HEK293 (cell line): ENCODE results near the gene MAP3K12.
A peak's percentile ranks its signal among the peaks of the same experiment; 100 is the strongest.

Experiments
- CTCF ChIA-PET: fragments of 350-600 bp; formaldehyde crosslinking; extraction: SDS; loops from one replicate; lab custom pipeline; 2021; ENCODE audit warnings: antibody characterized with exemption; lab: Yijun Ruan, JAX
- POLR2A ChIA-PET: fragments of 300-600 bp; formaldehyde crosslinking; extraction: SDS; loops from one replicate; lab custom pipeline; 2020; ENCODE audit warnings: antibody characterized with exemption, inconsistent platforms; lab: Yijun Ruan, JAX
- H3K27ac ChIP-seq: fragments of 200-500 bp; sonication (Bioruptor generic); 2 replicates; pipeline ENCODE4 v1.5.1; 2014; ENCODE audit warnings: low read depth, low read length, control low read depth, inconsistent platforms; ENCODE audit errors: extremely low read depth
- H3K36me3 ChIP-seq, 2 experiments: fragments of 200-500 bp in 1 of 2; sonication (Bioruptor generic) in 1 of 2; 1 replicate in 1 of 2; 2 replicates in 1 of 2; pipeline ENCODE4 v1.5.1; 2014 to 2017; ENCODE audit warnings: inconsistent platforms in 2 of 2, low read length in 2 of 2; ENCODE audit not compliant: control insufficient read depth in 2 of 2, insufficient read depth in 1 of 2
- H3K4me1 ChIP-seq: fragments of 200-500 bp; sonication (Bioruptor generic); 2 replicates; pipeline ENCODE4 v1.5.1; 2014; ENCODE audit warnings: mild to moderate bottlenecking, low read length, inconsistent platforms; ENCODE audit not compliant: control insufficient read depth, insufficient read depth
- H3K4me3 ChIP-seq: 2 replicates; pipeline ENCODE4 v1.5.1; 2011; ENCODE audit warnings: low read depth, mild to moderate bottlenecking, control low read depth, low read length, moderate library complexity
- H3K9me3 ChIP-seq: fragments of 200-500 bp; sonication (Bioruptor generic); 2 replicates; pipeline ENCODE4 v1.5.1; 2014; ENCODE audit warnings: low read depth, low read length, inconsistent platforms; ENCODE audit not compliant: control insufficient read depth, insufficient read depth
- GLIS1 ChIP-seq: fragments of 450-650 bp; formaldehyde crosslinking; IDR thresholded peaks from 2 replicates; pipeline ENCODE4 v1.5.1; 2016; ENCODE audit warnings: missing biosample characterization, missing genetic modification characterization
- MZF1 ChIP-seq: fragments of 450-650 bp; formaldehyde crosslinking; IDR thresholded peaks from 2 replicates; pipeline ENCODE4 v1.5.1; 2017; ENCODE audit warnings: missing biosample characterization, missing genetic modification characterization, borderline replicate concordance
- SCRT1 ChIP-seq: fragments of 450-650 bp; formaldehyde crosslinking; IDR thresholded peaks from 2 replicates; pipeline ENCODE4 v1.5.1; 2016; ENCODE audit warnings: missing biosample characterization, missing genetic modification characterization, borderline replicate concordance
- SCRT2 ChIP-seq: fragments of 450-650 bp; formaldehyde crosslinking; IDR thresholded peaks from 2 replicates; pipeline ENCODE4 v1.5.1; 2016; ENCODE audit warnings: missing biosample characterization, missing genetic modification characterization
- ZBTB48 ChIP-seq: fragments of 450-650 bp; formaldehyde crosslinking; IDR thresholded peaks from 2 replicates; pipeline ENCODE4 v1.5.1; 2016; ENCODE audit warnings: missing biosample characterization, missing genetic modification characterization
- ZEB2 ChIP-seq: fragments of 450-650 bp; formaldehyde crosslinking; IDR thresholded peaks from 2 replicates; pipeline ENCODE4 v1.5.1; 2016; ENCODE audit warnings: missing biosample characterization, missing genetic modification characterization
- ZNF138 ChIP-seq: fragments of 450-650 bp; formaldehyde crosslinking; IDR thresholded peaks from 2 replicates; pipeline ENCODE4 v1.5.1; 2016; ENCODE audit warnings: missing biosample characterization, missing genetic modification characterization, borderline replicate concordance
- ZNF16 ChIP-seq: fragments of 450-650 bp; formaldehyde crosslinking; IDR thresholded peaks from 2 replicates; pipeline ENCODE4 v1.5.1; 2016; ENCODE audit warnings: low read depth, missing biosample characterization, missing genetic modification characterization
- ZNF24 ChIP-seq: fragments of 450-650 bp; formaldehyde crosslinking; IDR thresholded peaks from 2 replicates; pipeline ENCODE4 v1.5.1; 2016; ENCODE audit warnings: missing biosample characterization, missing genetic modification characterization
- ZNF423 ChIP-seq: fragments of 450-650 bp; formaldehyde crosslinking; IDR thresholded peaks from 2 replicates; pipeline ENCODE4 v1.5.1; 2016; ENCODE audit warnings: missing biosample characterization, missing genetic modification characterization
- ZNF555 ChIP-seq: fragments of 450-650 bp; formaldehyde crosslinking; conservative IDR thresholded peaks from 2 replicates; pipeline ENCODE4 v1.5.1; 2017; ENCODE audit warnings: missing biosample characterization, mild to moderate bottlenecking, missing genetic modification characterization, inconsistent platforms
- ZNF585B ChIP-seq: fragments of 450-650 bp; formaldehyde crosslinking; IDR thresholded peaks from 2 replicates; pipeline ENCODE4 v1.5.1; 2016; ENCODE audit warnings: missing biosample characterization, missing genetic modification characterization
- ZNF626 ChIP-seq: fragments of 450-650 bp; sonication (Bioruptor Pico); formaldehyde crosslinking; IDR thresholded peaks from 2 replicates; pipeline ENCODE4 v1.5.1; 2018; ENCODE audit warnings: missing biosample characterization, missing genetic modification characterization, inconsistent platforms
- TF ChIP-seq, protein P1 (sequence below): fragments of 450-650 bp; formaldehyde crosslinking; IDR thresholded peaks from 2 replicates; pipeline ENCODE4; 2016; ENCODE audit warnings: missing biosample characterization, missing genetic modification characterization
- TF ChIP-seq, protein P2 (sequence below): fragments of 450-650 bp; formaldehyde crosslinking; IDR thresholded peaks from 2 replicates; pipeline ENCODE4 v1.5.1; 2017; ENCODE audit warnings: missing biosample characterization, missing genetic modification characterization
- TF ChIP-seq, protein P3 (sequence below): fragments of 450-650 bp; formaldehyde crosslinking; IDR thresholded peaks from 2 replicates; pipeline ENCODE4 v1.5.1; 2017; ENCODE audit warnings: missing biosample characterization, mild to moderate bottlenecking, missing genetic modification characterization, moderate library complexity
- TF ChIP-seq, protein P4 (sequence below): fragments of 450-650 bp; formaldehyde crosslinking; IDR thresholded peaks from 2 replicates; pipeline ENCODE4 v1.5.1; 2016; ENCODE audit warnings: missing biosample characterization, missing genetic modification characterization
- TF ChIP-seq, protein P5 (sequence below): fragments of 450-650 bp; formaldehyde crosslinking; IDR thresholded peaks from 2 replicates; pipeline ENCODE4 v1.5.1; 2016; ENCODE audit warnings: missing biosample characterization, missing genetic modification characterization
- TF ChIP-seq, protein P6 (sequence below): fragments of 450-650 bp; formaldehyde crosslinking; optimal IDR thresholded peaks from 2 replicates; pipeline ENCODE3; 2016; ENCODE audit warnings: missing biosample characterization, mild to moderate bottlenecking, missing genetic modification characterization

MAP3K12 gene

DNA sequence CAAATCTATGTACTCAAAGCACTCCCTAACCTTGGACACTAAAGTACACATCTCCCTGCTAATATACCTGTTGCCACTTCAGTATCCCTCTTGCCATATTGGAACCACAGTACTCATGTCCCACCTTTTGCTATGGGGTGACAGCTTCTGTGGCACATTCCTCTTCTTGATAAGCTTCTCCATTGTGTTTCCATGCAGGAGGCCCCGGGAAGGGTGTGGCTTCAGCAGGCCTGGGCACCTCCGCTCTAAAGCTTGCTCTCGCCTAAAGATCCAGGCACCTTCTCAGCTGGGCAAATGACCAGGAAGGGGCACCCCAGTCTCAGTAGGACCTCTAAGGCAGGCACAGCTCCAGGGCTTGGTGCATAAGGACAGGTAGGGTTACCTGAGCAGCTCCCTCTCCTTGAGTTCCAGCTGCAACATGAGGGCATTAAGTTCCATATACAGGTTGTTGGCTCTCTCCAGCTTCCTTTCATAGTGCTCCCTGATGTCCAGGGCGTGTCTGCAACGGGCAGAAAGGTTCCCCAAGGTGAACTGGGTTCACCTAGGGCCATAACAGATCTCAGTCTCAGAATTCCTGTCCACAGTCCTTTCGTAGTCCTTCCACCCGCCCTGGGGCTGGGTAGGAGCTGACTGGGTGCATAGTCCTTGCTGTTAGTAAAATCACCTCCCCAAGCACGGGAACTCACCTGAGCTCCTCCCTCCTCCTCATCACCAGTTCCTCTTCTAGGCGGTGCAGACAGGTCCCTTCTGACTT, 15.9 kb downstream of the MAP3K12 start:
- Histone ChIP-seq H3K4me1 (no peaks in the 10 kb centered on the region), H3K9me3 (no peaks in the 10 kb centered on the region), H3K27ac (peak overlapping the region; percentile 32; the same call in 1 of the 2 replicates), H3K36me3 (peaks cover 20 to 94% of the 10 kb centered on the region in 2 experiments), H3K4me3 (no peak overlapping the region)
- ChIA-PET CTCF (interaction anchor here (0.6 to 1.4 kb wide), 4 partner anchors 10 to 261 kb away, joined by 3 to 4 read pairs (median 3); partner anchors contain the start of gene TARBP2), POLR2A (interaction anchor here (0.7 to 3.9 kb wide), 9 partner anchors 9 to 162 kb away, joined by 3 to 39 read pairs (median 4); partner anchors contain the start of genes AAAS, MAP3K12, PRR13 and SP1)
- TF ChIP-seq, protein P1, sequence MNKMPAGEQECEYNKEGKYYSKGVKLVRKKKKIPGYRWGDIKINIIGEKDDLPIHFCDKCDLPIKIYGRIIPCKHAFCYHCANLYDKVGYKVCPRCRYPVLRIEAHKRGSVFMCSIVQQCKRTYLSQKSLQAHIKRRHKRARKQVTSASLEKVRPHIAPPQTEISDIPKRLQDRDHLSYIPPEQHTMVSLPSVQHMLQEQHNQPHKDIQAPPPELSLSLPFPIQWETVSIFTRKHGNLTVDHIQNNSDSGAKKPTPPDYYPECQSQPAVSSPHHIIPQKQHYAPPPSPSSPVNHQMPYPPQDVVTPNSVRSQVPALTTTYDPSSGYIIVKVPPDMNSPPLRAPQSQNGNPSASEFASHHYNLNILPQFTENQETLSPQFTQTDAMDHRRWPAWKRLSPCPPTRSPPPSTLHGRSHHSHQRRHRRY (tag by site-specific recombination) = no peak
- peak; percentile 92 for TF ChIP-seq SCRT2
- TF ChIP-seq ZNF16 (tag by site-specific recombination) = no peak
- no peak for TF ChIP-seq MZF1 (tag by site-specific recombination)
- peak; percentile 64; the same call in 1 of the 2 replicates for TF ChIP-seq SCRT1 (tag by site-specific recombination)
- 0 out of 2 replicates have a peak, but pooled peaks have one; percentile 28 for TF ChIP-seq ZEB2 (tag by site-specific recombination)
- TF ChIP-seq, protein P2, sequence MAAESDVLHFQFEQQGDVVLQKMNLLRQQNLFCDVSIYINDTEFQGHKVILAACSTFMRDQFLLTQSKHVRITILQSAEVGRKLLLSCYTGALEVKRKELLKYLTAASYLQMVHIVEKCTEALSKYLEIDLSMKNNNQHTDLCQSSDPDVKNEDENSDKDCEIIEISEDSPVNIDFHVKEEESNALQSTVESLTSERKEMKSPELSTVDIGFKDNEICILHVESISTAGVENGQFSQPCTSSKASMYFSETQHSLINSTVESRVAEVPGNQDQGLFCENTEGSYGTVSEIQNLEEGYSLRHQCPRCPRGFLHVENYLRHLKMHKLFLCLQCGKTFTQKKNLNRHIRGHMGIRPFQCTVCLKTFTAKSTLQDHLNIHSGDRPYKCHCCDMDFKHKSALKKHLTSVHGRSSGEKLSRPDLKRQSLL (tag by site-specific recombination) = no peak
- no peak for TF ChIP-seq ZNF585B (tag by site-specific recombination)
- no peak for TF ChIP-seq ZNF138
- TF ChIP-seq GLIS1 (tag by site-specific recombination) = 0 out of 2 replicates have a peak, but pooled peaks have one; percentile 11
- TF ChIP-seq ZNF24 = no peak

DNA sequence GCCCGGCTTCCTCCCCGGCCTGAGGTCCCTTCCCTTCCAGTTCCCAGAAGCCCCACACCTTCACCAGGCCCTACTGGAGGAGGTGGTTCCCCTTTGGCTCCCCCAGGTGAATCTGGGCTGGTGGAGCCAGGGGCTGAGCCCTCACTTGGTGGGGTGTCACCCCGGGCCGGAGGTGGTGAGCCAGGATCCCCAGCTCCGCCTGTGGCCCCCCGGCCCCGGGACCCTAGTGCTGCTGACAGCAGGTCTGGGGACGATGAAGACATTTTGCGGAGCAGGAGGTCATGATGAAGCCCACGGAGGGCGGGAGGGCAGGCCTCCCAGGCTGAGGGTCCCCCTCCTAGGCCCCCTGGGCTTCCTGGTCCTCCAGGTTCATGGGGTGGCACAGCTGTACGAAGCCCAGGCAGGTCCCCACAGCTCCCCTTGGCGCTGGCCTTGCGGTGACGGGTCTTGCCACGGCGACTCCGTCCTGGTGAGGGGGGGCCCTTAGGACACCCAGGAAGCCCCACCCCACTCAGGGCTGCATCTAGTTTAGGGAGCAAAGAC, 16.6 kb downstream of the MAP3K12 start:
- ChIA-PET CTCF (interaction anchor here (0.6 to 2.0 kb wide), 8 partner anchors 9 to 732 kb away, joined by 3 to 16 read pairs (median 4); no protein-coding TSS in a partner anchor), POLR2A (interaction anchor here (0.9 to 3.9 kb wide), 12 partner anchors 9 to 161 kb away, joined by 3 to 39 read pairs (median 6); partner anchors contain the start of genes AAAS, MAP3K12, PRR13 and SP1)
- Histone ChIP-seq H3K4me1 (no peaks in the 10 kb centered on the region), H3K27ac (no peak overlapping the region; the same call in 1 of the 2 replicates), H3K36me3 (peaks cover 27 to 97% of the 10 kb centered on the region in 2 experiments), H3K4me3 (no peak overlapping the region), H3K9me3 (no peaks in the 10 kb centered on the region)
- TF ChIP-seq ZNF555 (tag by site-specific recombination) = no peak
- TF ChIP-seq, protein P3, sequence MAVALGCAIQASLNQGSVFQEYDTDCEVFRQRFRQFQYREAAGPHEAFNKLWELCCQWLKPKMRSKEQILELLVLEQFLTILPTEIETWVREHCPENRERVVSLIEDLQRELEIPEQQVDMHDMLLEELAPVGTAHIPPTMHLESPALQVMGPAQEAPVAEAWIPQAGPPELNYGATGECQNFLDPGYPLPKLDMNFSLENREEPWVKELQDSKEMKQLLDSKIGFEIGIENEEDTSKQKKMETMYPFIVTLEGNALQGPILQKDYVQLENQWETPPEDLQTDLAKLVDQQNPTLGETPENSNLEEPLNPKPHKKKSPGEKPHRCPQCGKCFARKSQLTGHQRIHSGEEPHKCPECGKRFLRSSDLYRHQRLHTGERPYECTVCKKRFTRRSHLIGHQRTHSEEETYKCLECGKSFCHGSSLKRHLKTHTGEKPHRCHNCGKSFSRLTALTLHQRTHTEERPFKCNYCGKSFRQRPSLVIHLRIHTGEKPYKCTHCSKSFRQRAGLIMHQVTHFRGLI (tag by site-specific recombination) = no peak
- TF ChIP-seq SCRT1 (tag by site-specific recombination) = no peak
- no peak for TF ChIP-seq ZNF24
- TF ChIP-seq, protein P4, sequence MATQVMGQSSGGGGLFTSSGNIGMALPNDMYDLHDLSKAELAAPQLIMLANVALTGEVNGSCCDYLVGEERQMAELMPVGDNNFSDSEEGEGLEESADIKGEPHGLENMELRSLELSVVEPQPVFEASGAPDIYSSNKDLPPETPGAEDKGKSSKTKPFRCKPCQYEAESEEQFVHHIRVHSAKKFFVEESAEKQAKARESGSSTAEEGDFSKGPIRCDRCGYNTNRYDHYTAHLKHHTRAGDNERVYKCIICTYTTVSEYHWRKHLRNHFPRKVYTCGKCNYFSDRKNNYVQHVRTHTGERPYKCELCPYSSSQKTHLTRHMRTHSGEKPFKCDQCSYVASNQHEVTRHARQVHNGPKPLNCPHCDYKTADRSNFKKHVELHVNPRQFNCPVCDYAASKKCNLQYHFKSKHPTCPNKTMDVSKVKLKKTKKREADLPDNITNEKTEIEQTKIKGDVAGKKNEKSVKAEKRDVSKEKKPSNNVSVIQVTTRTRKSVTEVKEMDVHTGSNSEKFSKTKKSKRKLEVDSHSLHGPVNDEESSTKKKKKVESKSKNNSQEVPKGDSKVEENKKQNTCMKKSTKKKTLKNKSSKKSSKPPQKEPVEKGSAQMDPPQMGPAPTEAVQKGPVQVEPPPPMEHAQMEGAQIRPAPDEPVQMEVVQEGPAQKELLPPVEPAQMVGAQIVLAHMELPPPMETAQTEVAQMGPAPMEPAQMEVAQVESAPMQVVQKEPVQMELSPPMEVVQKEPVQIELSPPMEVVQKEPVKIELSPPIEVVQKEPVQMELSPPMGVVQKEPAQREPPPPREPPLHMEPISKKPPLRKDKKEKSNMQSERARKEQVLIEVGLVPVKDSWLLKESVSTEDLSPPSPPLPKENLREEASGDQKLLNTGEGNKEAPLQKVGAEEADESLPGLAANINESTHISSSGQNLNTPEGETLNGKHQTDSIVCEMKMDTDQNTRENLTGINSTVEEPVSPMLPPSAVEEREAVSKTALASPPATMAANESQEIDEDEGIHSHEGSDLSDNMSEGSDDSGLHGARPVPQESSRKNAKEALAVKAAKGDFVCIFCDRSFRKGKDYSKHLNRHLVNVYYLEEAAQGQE = no peak
- TF ChIP-seq, protein P5, sequence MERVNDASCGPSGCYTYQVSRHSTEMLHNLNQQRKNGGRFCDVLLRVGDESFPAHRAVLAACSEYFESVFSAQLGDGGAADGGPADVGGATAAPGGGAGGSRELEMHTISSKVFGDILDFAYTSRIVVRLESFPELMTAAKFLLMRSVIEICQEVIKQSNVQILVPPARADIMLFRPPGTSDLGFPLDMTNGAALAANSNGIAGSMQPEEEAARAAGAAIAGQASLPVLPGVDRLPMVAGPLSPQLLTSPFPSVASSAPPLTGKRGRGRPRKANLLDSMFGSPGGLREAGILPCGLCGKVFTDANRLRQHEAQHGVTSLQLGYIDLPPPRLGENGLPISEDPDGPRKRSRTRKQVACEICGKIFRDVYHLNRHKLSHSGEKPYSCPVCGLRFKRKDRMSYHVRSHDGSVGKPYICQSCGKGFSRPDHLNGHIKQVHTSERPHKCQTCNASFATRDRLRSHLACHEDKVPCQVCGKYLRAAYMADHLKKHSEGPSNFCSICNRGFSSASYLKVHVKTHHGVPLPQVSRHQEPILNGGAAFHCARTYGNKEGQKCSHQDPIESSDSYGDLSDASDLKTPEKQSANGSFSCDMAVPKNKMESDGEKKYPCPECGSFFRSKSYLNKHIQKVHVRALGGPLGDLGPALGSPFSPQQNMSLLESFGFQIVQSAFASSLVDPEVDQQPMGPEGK (tag by site-specific recombination) = 0 out of 2 replicates have a peak, but pooled peaks have one; percentile 40
- no peak for TF ChIP-seq ZBTB48 (tag by site-specific recombination)
- TF ChIP-seq ZNF626 (tag by site-specific recombination) = no peak
- no peak for TF ChIP-seq ZNF423 (tag by site-specific recombination)
- TF ChIP-seq, protein P6, sequence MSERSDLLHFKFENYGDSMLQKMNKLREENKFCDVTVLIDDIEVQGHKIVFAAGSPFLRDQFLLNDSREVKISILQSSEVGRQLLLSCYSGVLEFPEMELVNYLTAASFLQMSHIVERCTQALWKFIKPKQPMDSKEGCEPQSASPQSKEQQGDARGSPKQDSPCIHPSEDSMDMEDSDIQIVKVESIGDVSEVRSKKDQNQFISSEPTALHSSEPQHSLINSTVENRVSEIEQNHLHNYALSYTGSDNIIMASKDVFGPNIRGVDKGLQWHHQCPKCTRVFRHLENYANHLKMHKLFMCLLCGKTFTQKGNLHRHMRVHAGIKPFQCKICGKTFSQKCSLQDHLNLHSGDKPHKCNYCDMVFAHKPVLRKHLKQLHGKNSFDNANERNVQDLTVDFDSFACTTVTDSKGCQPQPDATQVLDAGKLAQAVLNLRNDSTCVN (tag by site-specific recombination) = no peak
